Thoracic aorta (tissue), 2 donors: ENCODE data around the gene RPL35. TPM values are rescaled to one million over a fixed set of nuclear protein-coding genes. Genes with fewer than 3 reads are reported as not detected.

Source experiments
- ATAC-seq: fragments of 150-250 bp; one replicate; pipeline ENCODE4 v1.8.0; 2017; ENCODE audit warnings: low read depth; ENCODE audit not compliant: insufficient number of reproducible peaks, low FRiP score
- DNase-seq: peaks from one replicate; pipeline ENCODE4 v3.0.0-alpha.2; 2020; ENCODE audit warnings: low spot score
- H3K27ac ChIP-seq, 2 donors: fragments of 200-600 bp; sonication (generic); 1 replicate in 1 of 2; 2 replicates in 1 of 2; pipeline ENCODE4 v1.5.1; 2016; ENCODE audit warnings: mild to moderate bottlenecking in 2 of 2, moderate library complexity in 2 of 2
- H3K27me3 ChIP-seq: fragments of 200-600 bp; sonication (generic); replicated peaks from 2 replicates; pipeline ENCODE4 v1.6.0; 2016; ENCODE audit warnings: mild to moderate bottlenecking; ENCODE audit not compliant: insufficient read depth
- H3K36me3 ChIP-seq: fragments of 200-600 bp; sonication (generic); one replicate; pipeline ENCODE4 v1.5.1; 2016
- H3K4me1 ChIP-seq, 2 donors: fragments of 200-600 bp; sonication (generic); 1 replicate in 1 of 2; 2 replicates in 1 of 2; pipeline versions ENCODE4 v1.5.1 to v1.6.0; 2016; ENCODE audit warnings: low read depth in 2 of 2, mild to moderate bottlenecking in 1 of 2; ENCODE audit not compliant: control insufficient read depth in 1 of 2
- H3K4me3 ChIP-seq: fragments of 200-600 bp; sonication (generic); 2 replicates; pipeline ENCODE4 v1.5.1; 2016; ENCODE audit warnings: mild to moderate bottlenecking
- H3K9me3 ChIP-seq: fragments of 200-600 bp; sonication (generic); 2 replicates; pipeline ENCODE4 v1.5.1; 2016
- CTCF ChIP-seq: fragments of 200-600 bp; sonication (generic); IDR thresholded peaks from one replicate; pipeline ENCODE4 v1.5.1; 2019; ENCODE audit warnings: antibody characterized with exemption
- total RNA-seq, 2 donors: library from RNA; depleted of rRNA; stranded (reverse); fragments of >200 nt; gene quantifications; one replicate each; pipeline versions ENCODE4 v1.1.0 to v1.2.3, GENCODE V29; 2016

The RPL35 gene
- total RNA-seq, 2 donors from 2014 or later: 1,079 to 1,187 TPM

GRCh38 chr9:124870723-124871122 is 9.0 kb upstream of the RPL35 start:
- no peak for TF ChIP-seq CTCF
- ATAC-seq (no peak), DNase-seq (no peak)
- peak overlapping the region; percentile 82 for H3K4me3 ChIP-seq
- no peaks in the 10 kb centered on the region for H3K27me3 ChIP-seq
- peaks cover 29 to 52% of the 10 kb centered on the region in 2 donors for H3K4me1 ChIP-seq
- no peaks in the 10 kb centered on the region for H3K9me3 ChIP-seq
- peak overlapping the region in 1 of 2 donors; percentile 88 for H3K27ac ChIP-seq
- H3K36me3 ChIP-seq: peaks cover 11% of the 10 kb centered on the region

DNA sequence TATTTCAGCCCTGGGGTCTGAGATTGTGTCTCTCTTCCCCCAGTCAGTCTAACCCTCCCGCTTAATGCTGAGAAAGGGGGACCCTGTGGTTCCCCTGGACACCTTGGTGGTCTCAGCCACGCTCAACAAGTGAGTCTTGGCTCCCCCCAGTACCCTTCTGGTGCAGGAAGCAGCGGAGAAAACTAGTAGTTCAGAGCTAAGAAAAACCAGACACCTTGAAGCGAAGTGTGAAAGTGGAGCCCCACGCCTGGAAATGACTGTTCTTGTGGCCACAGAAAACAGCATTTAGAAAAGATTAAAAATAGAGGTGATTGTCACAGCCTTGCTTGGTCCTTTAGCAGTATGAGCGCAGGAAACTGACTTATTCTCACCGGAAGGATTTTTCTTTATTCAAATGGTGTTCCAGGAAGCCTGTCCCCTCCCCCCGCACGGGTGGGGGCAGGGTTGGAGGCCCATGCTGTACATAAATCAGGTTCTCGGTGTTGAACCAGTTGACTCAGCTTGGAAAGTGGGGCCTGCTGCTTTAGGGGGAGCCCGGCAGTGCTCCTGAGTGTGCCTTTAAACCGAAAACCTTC is 8.3 kb upstream of the RPL35 start:
- Histone ChIP-seq H3K9me3 (no peaks in the 10 kb centered on the region), H3K27ac (peak overlapping the region; percentile 88 to 94), H3K27me3 (no peaks in the 10 kb centered on the region), H3K4me1 (peaks cover 29 to 52% of the 10 kb centered on the region in 2 donors), H3K36me3 (peaks cover 4% of the 10 kb centered on the region), H3K4me3 (peak overlapping the region; percentile 82)
- DNase-seq (no peak), ATAC-seq (no peak)
- TF ChIP-seq CTCF: no peak

DNA sequence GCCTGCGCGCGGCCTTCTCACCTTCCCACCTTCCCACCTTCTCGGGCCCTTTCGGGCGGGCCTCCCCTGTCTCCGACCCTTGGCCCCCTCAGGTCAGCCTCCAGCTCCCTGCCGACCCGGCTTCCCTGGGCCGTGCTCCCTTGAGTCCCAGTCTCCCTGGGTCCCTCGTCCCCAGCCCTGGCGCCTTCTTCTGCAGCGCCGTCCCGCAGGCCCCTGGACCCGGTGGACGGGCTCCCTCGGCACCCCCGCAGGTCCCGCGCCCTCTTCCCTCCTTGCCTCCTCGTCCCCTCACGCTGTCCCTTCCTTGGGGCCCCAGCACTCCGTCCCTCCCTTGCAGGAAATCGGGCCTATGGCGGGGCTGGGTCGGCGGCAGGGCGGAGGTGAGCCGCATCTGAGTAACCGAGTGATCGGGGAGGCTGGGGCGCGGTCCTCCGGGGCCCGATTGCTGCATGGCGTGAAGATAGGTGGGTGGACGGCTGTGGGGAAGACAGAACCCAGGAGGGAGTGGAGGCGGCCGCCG is 7.8 kb upstream of the RPL35 start:
- Histone ChIP-seq H3K4me1 (peaks cover 29 to 52% of the 10 kb centered on the region in 2 donors), H3K27me3 (no peaks in the 10 kb centered on the region), H3K36me3 (no peaks in the 10 kb centered on the region), H3K27ac (peak overlapping the region; percentile 88 to 94), H3K9me3 (no peaks in the 10 kb centered on the region), H3K4me3 (peak overlapping the region; percentile 82)
- DNase-seq (no peak), ATAC-seq (no peak)
- no peak for TF ChIP-seq CTCF

GRCh38 chr9:124868511-124869465 is 7.0 kb upstream of the RPL35 start:
- Histone ChIP-seq H3K4me3 (peak overlapping the region; percentile 82), H3K9me3 (no peaks in the 10 kb centered on the region), H3K27ac (peak overlapping the region; percentile 88 to 94), H3K36me3 (no peaks in the 10 kb centered on the region), H3K27me3 (no peaks in the 10 kb centered on the region), H3K4me1 (peaks cover 29 to 52% of the 10 kb centered on the region in 2 donors)
- ATAC-seq: peak; percentile 84
- TF ChIP-seq CTCF: no peak
- DNase-seq: no peak

GRCh38 chr9:124863371-124863871 is 1.7 kb upstream of the RPL35 start:
- DNase-seq (no peak), ATAC-seq (no peak)
- Histone ChIP-seq H3K27me3 (no peaks in the 10 kb centered on the region), H3K27ac (no peak overlapping the region), H3K36me3 (peaks cover 21% of the 10 kb centered on the region), H3K9me3 (no peaks in the 10 kb centered on the region), H3K4me3 (no peak overlapping the region), H3K4me1 (peaks cover 20 to 28% of the 10 kb centered on the region in 2 donors)
- TF ChIP-seq CTCF: no peak
